GM12892 (cell line): ENCODE measurements around the gene PIM3.

Experiments used
- POLR2A ChIP-seq: IDR thresholded peaks from 2 replicates; pipeline ENCODE4 v1.6.1; 2011; ENCODE audit warnings: low read depth, low read length, control low read depth
- POLR2AphosphoS5 ChIP-seq: IDR thresholded peaks from 2 replicates; pipeline ENCODE4 v1.6.1; 2011; ENCODE audit warnings: low read depth, low read length, control low read depth
- TAF1 ChIP-seq: IDR thresholded peaks from 2 replicates; pipeline ENCODE4 v1.6.1; 2011; ENCODE audit warnings: low read depth, mild to moderate bottlenecking, control low read depth, low read length, borderline replicate concordance

- TF ChIP-seq POLR2AphosphoS5 (no peak), POLR2A (no peak), TAF1 (no peak)
Measured at GRCh38 chr22:50004918-50005317, 44.3 kb downstream of the PIM3 start.
